ENCODE measurements around the gene AFAP1. TPM values are rescaled to one million over a fixed set of nuclear protein-coding genes. Genes with fewer than 3 reads are reported as not detected.

AFAP1 gene
- polyA plus RNA-seq, 3 donors, result not detected

GRCh38 chr4:7712021-7712671 is 227.5 kb downstream of the AFAP1 start:
- no peak overlapping the region for H3K27ac Mint-ChIP-seq
- Histone ChIP-seq H4K20me1 (ENCODE audit: insufficient read depth, low read length) (no peaks in the 10 kb centered on the region), H3K4me2 (replicated peaks; ENCODE audit: extremely low read depth, low read length, poor library complexity, severe bottlenecking) (no peak overlapping the region), H3K27me3 (ENCODE audit: control insufficient read depth in 2 of 2, insufficient read depth in 2 of 2, low read length in 2 of 2) (no peaks in the 10 kb centered on the region), H3K9ac (ENCODE audit: insufficient read depth, low read length, poor library complexity, severe bottlenecking) (no peak overlapping the region), H3K79me2 (ENCODE audit: insufficient read depth, low read length) (no peaks in the 10 kb centered on the region), H3K4me1 (ENCODE audit: control insufficient read depth in 1 of 2, insufficient read depth in 2 of 2, low read length in 2 of 2) (no peaks in the 10 kb centered on the region), H3K27ac (ENCODE audit: low read depth in 1 of 2, low read length in 2 of 2) (no peak overlapping the region), H3K9me3 (replicated peaks in 1 of 2; ENCODE audit: control insufficient read depth in 1 of 2, insufficient read depth in 1 of 2, low read length in 2 of 2) (peaks cover 0 to 8% of the 10 kb centered on the region in 2 donors), H3K36me3 (replicated peaks in 1 of 2; ENCODE audit: control insufficient read depth in 1 of 2, insufficient read depth in 2 of 2, low read length in 2 of 2) (no peaks in the 10 kb centered on the region), H3K4me3 (replicated peaks in 1 of 3; ENCODE audit: low read depth in 2 of 3, low read length in 3 of 3) (no peak overlapping the region), H2AFZ (ENCODE audit: insufficient read depth, low read depth, low read length, poor library complexity, severe bottlenecking) (no peak overlapping the region)
- H3K36me3 Mint-ChIP-seq, result no peaks in the 10 kb centered on the region
- H3K4me1 Mint-ChIP-seq, result peaks cover 7% of the 10 kb centered on the region
- no peak for TF ChIP-seq CTCF (IDR thresholded peaks at IDR 0.05)
- no peak overlapping the region for H3K4me3 Mint-ChIP-seq
- no peak for DNase-seq
- intact Hi-C loops (cut with micrococcal nuclease), result loop anchor here in 1 of 2 donors (10.0 kb wide), 1 partner anchor 517 kb away; the partner anchor contains the start of gene SORCS2
- WGBS (ENCODE audit: insufficient coverage), result 92% methylated on average over 13 of the region's 19 CpGs
- peaks cover 1 to 6% (median 3%) of the 10 kb centered on the region in 3 donors for H3K27me3 Mint-ChIP-seq (ENCODE audit: low read depth in 3 of 3)
- H3K9me3 Mint-ChIP-seq, result peaks cover 3 to 10% (median 9%) of the 10 kb centered on the region in 7 donors

GRCh38 chr4:7711307-7711963 is 228.2 kb downstream of the AFAP1 start:
- no peak for TF ChIP-seq CTCF (IDR thresholded peaks at IDR 0.05)
- Mint-ChIP-seq H3K4me1 (peaks cover 7% of the 10 kb centered on the region), H3K36me3 (no peaks in the 10 kb centered on the region), H3K27ac (peak overlapping the region in 1 of 7 donors; percentile 70), H3K27me3 (ENCODE audit: low read depth in 3 of 3) (peaks cover 1 to 8% (median 3%) of the 10 kb centered on the region in 3 donors), H3K4me3 (no peak overlapping the region), H3K9me3 (peaks cover 3 to 10% (median 9%) of the 10 kb centered on the region in 7 donors)
- Histone ChIP-seq H3K27me3 (ENCODE audit: control insufficient read depth in 2 of 2, insufficient read depth in 2 of 2, low read length in 2 of 2) (no peaks in the 10 kb centered on the region), H3K27ac (ENCODE audit: low read depth in 1 of 2, low read length in 2 of 2) (no peak overlapping the region), H3K9me3 (replicated peaks in 1 of 2; ENCODE audit: control insufficient read depth in 1 of 2, insufficient read depth in 1 of 2, low read length in 2 of 2) (peaks cover 0 to 8% of the 10 kb centered on the region in 2 donors), H3K9ac (ENCODE audit: insufficient read depth, low read length, poor library complexity, severe bottlenecking) (no peak overlapping the region), H3K4me3 (replicated peaks in 1 of 3; ENCODE audit: low read depth in 2 of 3, low read length in 3 of 3) (no peak overlapping the region), H4K20me1 (ENCODE audit: insufficient read depth, low read length) (no peaks in the 10 kb centered on the region), H3K4me2 (replicated peaks; ENCODE audit: extremely low read depth, low read length, poor library complexity, severe bottlenecking) (no peak overlapping the region), H3K36me3 (replicated peaks in 1 of 2; ENCODE audit: control insufficient read depth in 1 of 2, insufficient read depth in 2 of 2, low read length in 2 of 2) (no peaks in the 10 kb centered on the region), H2AFZ (ENCODE audit: insufficient read depth, low read depth, low read length, poor library complexity, severe bottlenecking) (no peak overlapping the region), H3K79me2 (ENCODE audit: insufficient read depth, low read length) (no peaks in the 10 kb centered on the region), H3K4me1 (ENCODE audit: control insufficient read depth in 1 of 2, insufficient read depth in 2 of 2, low read length in 2 of 2) (no peaks in the 10 kb centered on the region)
- intact Hi-C loops (cut with micrococcal nuclease), result loop anchor here in 1 of 2 donors (10.0 kb wide), 1 partner anchor 517 kb away; the partner anchor contains the start of gene SORCS2
- WGBS (ENCODE audit: insufficient coverage), result 94% methylated on average over 9 of the region's 10 CpGs
- DNase-seq, result no peak
